Measurements from ENCODE around the gene SELENOM.

DNA sequence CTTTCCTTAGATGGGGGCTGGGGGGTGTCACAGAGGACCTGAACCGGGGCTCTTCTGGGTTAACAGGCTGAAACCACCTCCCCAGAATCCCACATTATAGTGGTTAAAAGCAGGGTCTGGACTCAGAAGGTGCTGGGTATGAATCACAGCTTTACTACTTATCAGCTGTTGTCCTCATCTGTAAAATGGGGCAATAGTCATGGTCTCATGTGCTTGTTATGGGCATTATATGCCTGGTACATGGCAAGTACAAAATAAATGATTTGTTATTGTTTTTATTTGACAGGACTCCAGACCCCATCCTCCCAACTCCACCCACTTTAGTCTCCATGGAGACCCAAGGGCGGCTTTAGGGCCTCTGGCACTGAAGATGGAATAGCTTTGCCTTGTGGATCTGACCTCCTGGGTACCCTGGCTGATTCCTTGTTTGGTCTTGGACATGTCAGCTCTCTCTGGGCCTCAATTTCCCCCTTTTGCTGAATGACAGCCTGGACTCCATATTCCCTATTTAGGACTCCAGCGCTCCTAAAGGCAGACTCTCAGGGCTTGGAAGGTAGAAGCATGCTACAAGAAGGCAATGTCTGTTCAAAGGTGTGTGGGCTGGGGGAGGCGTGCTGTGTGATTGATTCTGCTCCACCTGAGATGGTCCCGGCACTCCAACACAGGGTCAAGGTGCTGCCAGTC, 27.1 kb downstream of the SELENOM start:
- TF ChIP-seq POLR2A (IDR thresholded peaks at IDR 0.05; ENCODE audit: low read length) (no peak), GATA1 (IDR thresholded peaks at IDR 0.05; ENCODE audit: low read depth, low read length) (no peak)

All from erythroblast (primary cell).